ENCODE data around the gene GGPS1.

- TF ChIP-seq CTCF (conservative IDR thresholded peaks at IDR 0.05; ENCODE audit: low read depth, low read length) (no peak), EZH2 (IDR thresholded peaks at IDR 0.05; ENCODE audit: low read length, unreplicated experiment) (no peak), EZH2phosphoT487 (IDR thresholded peaks at IDR 0.05; ENCODE audit: borderline replicate concordance, low read length) (no peak)
Observed at GRCh38 chr1:235358899-235359298, 30.5 kb downstream of the GGPS1 start.
